Measurements from ENCODE around the gene POLR1A. TPM values are rescaled to one million over a fixed set of nuclear protein-coding genes. Genes with fewer than 3 reads are reported as not detected.

Gene POLR1A
- total and polyA plus RNA-seq, 2 of the 8 experiments (the other 6 are each of a cell fraction or from before 2014, with no cell fraction given): 8.9 to 58.1 TPM

DNA sequence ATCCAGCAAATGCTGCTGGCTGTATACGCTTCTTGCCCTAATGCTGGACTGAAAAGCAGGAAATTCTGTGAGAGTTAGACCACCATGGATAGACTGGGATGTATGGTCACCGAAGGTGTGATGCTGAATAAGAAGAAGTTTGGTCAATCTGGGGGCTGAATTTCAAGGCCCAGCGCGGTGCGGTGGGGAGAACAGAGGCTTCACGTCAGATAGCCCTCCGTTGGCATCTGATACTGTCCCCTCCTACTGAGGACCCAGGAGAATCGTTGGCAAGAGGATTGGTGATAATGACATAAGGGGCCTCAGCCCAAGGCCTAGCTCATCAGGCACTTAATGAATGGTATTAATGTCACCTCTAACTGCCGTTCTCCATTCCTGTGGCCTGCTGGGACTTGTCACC lies 119.6 kb downstream of the POLR1A start (continued):
- TF ChIP-seq ATF3 (IDR thresholded peaks at IDR 0.05; ENCODE audit: insufficient read depth, low read depth, low read length) (no peak), MAFK (IDR thresholded peaks at IDR 0.05; ENCODE audit: low read depth, low read length) (no peak)

Measured in H1 (cell line).